LNCAP (cell line): Measurements from ENCODE around the gene IGF2.

ENCODE experiments used
- CTCF ChIP-seq: fragments of 450-650 bp; IDR thresholded peaks from 2 replicates; pipeline ENCODE4 v1.5.1; 2017; ENCODE audit warnings: mild to moderate bottlenecking

IGF2 gene

GRCh38 chr11:2173761-2174160, 34.6 kb upstream of the IGF2 start:
- TF ChIP-seq CTCF = no peak

- TF ChIP-seq CTCF = peak; percentile 46
These were observed 34.0 kb upstream of the IGF2 start for GRCh38 chr11:2173150-2173693.

- no peak for TF ChIP-seq CTCF
These were observed 33.5 kb upstream of the IGF2 start for GRCh38 chr11:2172676-2173075.

- no peak for TF ChIP-seq CTCF
These were observed 32.4 kb upstream of the IGF2 start, which contains the start of gene TH for GRCh38 chr11:2171591-2172003. TH (minus strand) TSS chr11:2171815; CDS start chr11:2171786, 29 bp downstream.

GRCh38 chr11:2169626-2170570, 30.7 kb upstream of the IGF2 start:
- TF ChIP-seq CTCF = no peak

GRCh38 chr11:2169005-2169378, 29.8 kb upstream of the IGF2 start:
- TF ChIP-seq CTCF = no peak

- TF ChIP-seq CTCF = no peak
These were observed 29.3 kb upstream of the IGF2 start for GRCh38 chr11:2168286-2169004.
